HepG2 (cell line): Measurements from ENCODE around the gene CEP20. TPM values are rescaled to one million over a fixed set of nuclear protein-coding genes. Genes with fewer than 3 reads are reported as not detected.

Source experiments
- ATAC-seq: fragments of 200-7000 bp; cut with Tn5 transposase; 3 replicates; pipeline ENCODE4 v1.9.1; 2020; ENCODE audit warnings: mild to moderate bottlenecking, moderate library complexity
- BruUV-seq: library from RNA; stranded (reverse); fragments of 400-500 nt; replicated peaks from 2 replicates; lab custom pipeline; 2021; lab: Mats Ljungman, UMichigan
- CTCF ChIA-PET: fragments of 300-600 bp; formaldehyde crosslinking; extraction: SDS; loops from one replicate; lab custom pipeline; 2021; ENCODE audit warnings: low total read pairs, inconsistent platforms, low intra/inter-chr PET ratio; lab: Yijun Ruan, JAX
- POLR2A ChIA-PET: fragments of 350-600 bp; sonication (Branson Sonifier 250); formaldehyde crosslinking; loops from one replicate; lab custom pipeline; 2020; ENCODE audit warnings: antibody characterized with exemption, inconsistent platforms; lab: Yijun Ruan, JAX
- DNase-seq: peaks from one replicate; pipeline ENCODE4 v3.0.0-alpha.2; 2015; ENCODE audit warnings: low spot score
- FAIRE-seq: peaks from 3 replicates; lab custom pipeline; 2011; peaks lifted over from hg19 to GRCh38; lab: Jason Lieb, UNC
- H2AFZ ChIP-seq: one replicate; pipeline ENCODE4 v1.6.1; 2011; ENCODE audit warnings: low read length, inconsistent platforms
- H3K27ac ChIP-seq: fragments of 300-600 bp; 3 replicates; pipeline ENCODE4 v1.8.0; 2011; ENCODE audit warnings: mixed run types, mild to moderate bottlenecking, mixed read lengths, low read length, inconsistent platforms; ENCODE audit not compliant: insufficient read depth; ENCODE audit errors: extremely low read length
- H3K27me3 ChIP-seq, 2 experiments: fragments of 200-600 bp in 1 of 2; 2 replicates in 1 of 2; 3 replicates in 1 of 2; pipeline versions ENCODE4 v1.6.0 to v1.8.0; 2011; ENCODE audit warnings: low read length in 2 of 2, mild to moderate bottlenecking in 2 of 2, moderate library complexity in 2 of 2, inconsistent platforms in 1 of 2; ENCODE audit not compliant: insufficient read depth in 2 of 2, control insufficient read depth in 1 of 2
- H3K36me3 ChIP-seq, 2 experiments: fragments of 200-600 bp in 1 of 2; replicated peaks in 1 of 2; 2 replicates in 1 of 2; 3 replicates in 1 of 2; pipeline versions ENCODE4 v1.5.1 to v1.8.0; 2011; ENCODE audit warnings: low read length in 2 of 2, inconsistent platforms in 1 of 2; ENCODE audit not compliant: insufficient read depth in 2 of 2, control insufficient read depth in 1 of 2
- H3K4me1 ChIP-seq: 2 replicates; pipeline ENCODE4 v1.5.1; 2012; ENCODE audit warnings: low read length, inconsistent platforms; ENCODE audit not compliant: insufficient read depth
- H3K4me2 ChIP-seq: 2 replicates; pipeline ENCODE4 v1.6.0; 2011; ENCODE audit warnings: low read depth, low read length, inconsistent platforms
- H3K4me3 ChIP-seq, 3 experiments: fragments of 200-600 bp in 1 of 3; sonication (generic), shearing (Covaris generic) in 1 of 3; replicated peaks in 1 of 3; 2 replicates each; pipeline ENCODE4 v1.5.1; 2011 to 2016; ENCODE audit warnings: low read length in 3 of 3, inconsistent platforms in 2 of 3, low read depth in 2 of 3, mild to moderate bottlenecking in 2 of 3, control low read depth in 1 of 3, mixed read lengths in 1 of 3; ENCODE audit not compliant: insufficient read depth in 1 of 3
- H3K79me2 ChIP-seq: one replicate; pipeline ENCODE4 v1.6.1; 2011; ENCODE audit warnings: low read length, inconsistent platforms; ENCODE audit not compliant: insufficient read depth
- H3K9ac ChIP-seq: 2 replicates; pipeline ENCODE4 v1.6.0; 2011; ENCODE audit warnings: mild to moderate bottlenecking, low read depth, low read length, inconsistent platforms; ENCODE audit not compliant: insufficient read depth
- H3K9me3 ChIP-seq: 2 replicates; pipeline ENCODE4 v1.5.1; 2012; ENCODE audit warnings: mild to moderate bottlenecking, low read length
- H4K20me1 ChIP-seq: 2 replicates; pipeline ENCODE4 v1.6.0; 2011; ENCODE audit warnings: inconsistent platforms, mild to moderate bottlenecking, low read length, moderate library complexity; ENCODE audit not compliant: insufficient read depth
- JUNB ChIP-seq: sonication (generic); formaldehyde crosslinking; IDR thresholded peaks from 2 replicates; pipeline ENCODE4 v1.8.0; 2022; ENCODE audit warnings: missing genetic modification reagents, mild to moderate bottlenecking, borderline replicate concordance
- KLF11 ChIP-seq: IDR thresholded peaks from 2 replicates; pipeline ENCODE4 v1.6.1; 2016; ENCODE audit warnings: missing compliant biosample characterization
- RFX3 ChIP-seq: IDR thresholded peaks from 2 replicates; pipeline ENCODE4 v1.6.1; 2016; ENCODE audit warnings: missing biosample characterization, missing genetic modification reagents
- SAFB2 ChIP-seq: sonication (generic); formaldehyde crosslinking; IDR thresholded peaks from 2 replicates; pipeline ENCODE4 v1.5.1; 2020; ENCODE audit warnings: missing genetic modification reagents, low read depth, mild to moderate bottlenecking, borderline replicate concordance
- SRY ChIP-seq: sonication (generic); formaldehyde crosslinking; IDR thresholded peaks from 2 replicates; pipeline ENCODE4 v1.8.0; 2022; ENCODE audit warnings: mild to moderate bottlenecking, missing genetic modification reagents
- WGBS: methylation state at CpG from one replicate; pipeline ENCODE4 v1.1.6; 2017; ENCODE audit warnings: low lambda C conversion rate; 5-methylcytosine and 5-hydroxymethylcytosine counted together
- in situ Hi-C: cut with HindIII; loops from 2 replicates; pipeline ENCODE4 v1.10.0; 2017; ENCODE audit warnings: low pct_unique_long_range_greater_than_20kb; ENCODE audit not compliant: extremely low pct_ligation_motif_present
- intact Hi-C: fragments of 100-400 bp; cut with micrococcal nuclease; formaldehyde crosslinking; loops from one replicate; pipeline ENCODE4 v1.10.0; 2022; ENCODE audit not compliant: unreplicated experiment
- polyA plus RNA-seq, 8 experiments: library from polyadenylated mRNA; depleted of rRNA in 3 of 8; stranded (reverse) in 7 of 8; unstranded in 1 of 8; fragments of >200 nt; fragmentation: Illumina TruSeq in 4 of 8; extraction: Trizol in 4 of 8; gene quantifications; 2 replicates each; pipeline versions ENCODE4 v1.2.1 to v1.2.3, GENCODE V29; 2011 to 2016; ENCODE audit warnings: low read depth in 4 of 8, missing spikeins in 1 of 8, mixed read lengths in 1 of 8; ENCODE audit not compliant: insufficient read depth in 1 of 8
- total RNA-seq, 5 experiments: library from RNA; depleted of rRNA; stranded (reverse); fragments of >200 nt; fragmentation: Illumina TruSeq; extraction: Trizol; gene quantifications; 2 replicates each; pipeline ENCODE4 v1.2.3, GENCODE V29; 2016; ENCODE audit warnings: low read depth in 1 of 5
- TF ChIP-seq, protein P1 (sequence below), 2 experiments: sonication (generic) in 1 of 2; formaldehyde crosslinking in 1 of 2; IDR thresholded peaks; 2 replicates each; pipeline versions ENCODE4 v1.6.1 to v1.9.0; 2014 to 2022; ENCODE audit warnings: antibody characterized with exemption in 1 of 2, borderline replicate concordance in 1 of 2, inconsistent platforms in 1 of 2, low read depth in 1 of 2, missing genetic modification reagents in 1 of 2
- TF ChIP-seq, protein P2 (sequence below): sonication (generic); formaldehyde crosslinking; IDR thresholded peaks from 2 replicates; pipeline ENCODE4 v1.4.0; 2020; ENCODE audit warnings: missing genetic modification reagents, borderline replicate concordance
- TF ChIP-seq, protein P3 (sequence below): sonication (generic); formaldehyde crosslinking; IDR thresholded peaks from 2 replicates; pipeline ENCODE4 v1.8.1; 2023; ENCODE audit warnings: missing genetic modification reagents, inconsistent platforms, borderline replicate concordance
- TF ChIP-seq, protein P4 (sequence below): IDR thresholded peaks from 2 replicates; pipeline ENCODE4 v1.6.1; 2016; ENCODE audit warnings: missing biosample characterization, missing genetic modification reagents, low read depth

The CEP20 gene
- total and polyA plus RNA-seq, 2 of the 13 experiments (the other 11 are each of a cell fraction or from before 2014, with no cell fraction given) = 53.0 to 54.1 TPM

DNA sequence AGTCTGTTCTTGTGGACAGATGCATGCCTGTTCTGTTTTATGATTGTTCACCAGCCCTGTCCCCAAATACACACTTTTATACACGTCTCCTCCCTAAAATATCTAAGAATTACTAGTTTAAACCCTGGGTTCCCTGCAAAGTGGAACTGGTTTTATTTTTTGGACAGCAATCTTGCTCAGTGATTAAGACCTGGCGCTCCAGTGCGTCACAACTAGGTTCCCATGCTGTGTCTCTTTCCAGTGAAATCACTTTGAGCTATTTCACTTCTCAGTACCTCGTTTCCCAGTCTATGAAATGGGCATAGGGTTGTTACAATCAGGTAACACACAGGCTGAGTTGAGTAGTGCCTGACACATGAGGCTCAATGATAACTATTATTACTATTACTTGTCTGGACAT, 1.1 kb downstream of the CEP20 start:
- Histone ChIP-seq H3K79me2 (peaks cover 43% of the 10 kb centered on the region), H3K4me2 (peak overlapping the region; percentile 84), H3K9ac (peak overlapping the region; percentile 98), H2AFZ (no peak overlapping the region), H3K27ac (no peak overlapping the region), H3K4me1 (peaks cover 39% of the 10 kb centered on the region), H3K36me3 (peaks cover 5 to 18% of the 10 kb centered on the region in 2 experiments), H3K4me3 (peak overlapping the region; percentile 92 to 99 (median 93)), H4K20me1 (no peaks in the 10 kb centered on the region), H3K9me3 (no peaks in the 10 kb centered on the region), H3K27me3 (peaks cover 0 to 4% of the 10 kb centered on the region in 2 experiments; a peak in 1 of 5 replicates)
- no TSS peak for BruUV-seq
- ChIA-PET POLR2A (interaction anchor here (1.5 to 3.7 kb wide), 5 partner anchors 9 to 142 kb away, joined by 6 to 72 read pairs (median 18); no protein-coding TSS in a partner anchor), CTCF (no interaction called here)
- in situ Hi-C loops (no loop called here), intact Hi-C loops (loop anchor here (5.0 kb wide), 1 partner anchor 40 kb away; no protein-coding TSS in a partner anchor)
- no peak for ATAC-seq
- WGBS = 84% methylated on average over 4 of the region's 4 CpGs
- DNase-seq = no peak
- FAIRE-seq = no peak
- TF ChIP-seq SRY (CRISPR knock-in tag) (no peak), SAFB2 (CRISPR knock-in tag) (no peak), KLF11 (CRISPR knock-in tag) (no peak), JUNB (CRISPR knock-in tag) (no peak), RFX3 (CRISPR knock-in tag) (no peak)
- TF ChIP-seq, protein P1, sequence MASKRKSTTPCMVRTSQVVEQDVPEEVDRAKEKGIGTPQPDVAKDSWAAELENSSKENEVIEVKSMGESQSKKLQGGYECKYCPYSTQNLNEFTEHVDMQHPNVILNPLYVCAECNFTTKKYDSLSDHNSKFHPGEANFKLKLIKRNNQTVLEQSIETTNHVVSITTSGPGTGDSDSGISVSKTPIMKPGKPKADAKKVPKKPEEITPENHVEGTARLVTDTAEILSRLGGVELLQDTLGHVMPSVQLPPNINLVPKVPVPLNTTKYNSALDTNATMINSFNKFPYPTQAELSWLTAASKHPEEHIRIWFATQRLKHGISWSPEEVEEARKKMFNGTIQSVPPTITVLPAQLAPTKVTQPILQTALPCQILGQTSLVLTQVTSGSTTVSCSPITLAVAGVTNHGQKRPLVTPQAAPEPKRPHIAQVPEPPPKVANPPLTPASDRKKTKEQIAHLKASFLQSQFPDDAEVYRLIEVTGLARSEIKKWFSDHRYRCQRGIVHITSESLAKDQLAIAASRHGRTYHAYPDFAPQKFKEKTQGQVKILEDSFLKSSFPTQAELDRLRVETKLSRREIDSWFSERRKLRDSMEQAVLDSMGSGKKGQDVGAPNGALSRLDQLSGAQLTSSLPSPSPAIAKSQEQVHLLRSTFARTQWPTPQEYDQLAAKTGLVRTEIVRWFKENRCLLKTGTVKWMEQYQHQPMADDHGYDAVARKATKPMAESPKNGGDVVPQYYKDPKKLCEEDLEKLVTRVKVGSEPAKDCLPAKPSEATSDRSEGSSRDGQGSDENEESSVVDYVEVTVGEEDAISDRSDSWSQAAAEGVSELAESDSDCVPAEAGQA (IDR thresholded peaks at IDR 0.05; ENCODE audit: low read depth) = no peak
- TF ChIP-seq, protein P1 (CRISPR knock-in tag; IDR thresholded peaks at IDR 0.05; ENCODE audit: borderline replicate concordance) = no peak
- TF ChIP-seq, protein P2, sequence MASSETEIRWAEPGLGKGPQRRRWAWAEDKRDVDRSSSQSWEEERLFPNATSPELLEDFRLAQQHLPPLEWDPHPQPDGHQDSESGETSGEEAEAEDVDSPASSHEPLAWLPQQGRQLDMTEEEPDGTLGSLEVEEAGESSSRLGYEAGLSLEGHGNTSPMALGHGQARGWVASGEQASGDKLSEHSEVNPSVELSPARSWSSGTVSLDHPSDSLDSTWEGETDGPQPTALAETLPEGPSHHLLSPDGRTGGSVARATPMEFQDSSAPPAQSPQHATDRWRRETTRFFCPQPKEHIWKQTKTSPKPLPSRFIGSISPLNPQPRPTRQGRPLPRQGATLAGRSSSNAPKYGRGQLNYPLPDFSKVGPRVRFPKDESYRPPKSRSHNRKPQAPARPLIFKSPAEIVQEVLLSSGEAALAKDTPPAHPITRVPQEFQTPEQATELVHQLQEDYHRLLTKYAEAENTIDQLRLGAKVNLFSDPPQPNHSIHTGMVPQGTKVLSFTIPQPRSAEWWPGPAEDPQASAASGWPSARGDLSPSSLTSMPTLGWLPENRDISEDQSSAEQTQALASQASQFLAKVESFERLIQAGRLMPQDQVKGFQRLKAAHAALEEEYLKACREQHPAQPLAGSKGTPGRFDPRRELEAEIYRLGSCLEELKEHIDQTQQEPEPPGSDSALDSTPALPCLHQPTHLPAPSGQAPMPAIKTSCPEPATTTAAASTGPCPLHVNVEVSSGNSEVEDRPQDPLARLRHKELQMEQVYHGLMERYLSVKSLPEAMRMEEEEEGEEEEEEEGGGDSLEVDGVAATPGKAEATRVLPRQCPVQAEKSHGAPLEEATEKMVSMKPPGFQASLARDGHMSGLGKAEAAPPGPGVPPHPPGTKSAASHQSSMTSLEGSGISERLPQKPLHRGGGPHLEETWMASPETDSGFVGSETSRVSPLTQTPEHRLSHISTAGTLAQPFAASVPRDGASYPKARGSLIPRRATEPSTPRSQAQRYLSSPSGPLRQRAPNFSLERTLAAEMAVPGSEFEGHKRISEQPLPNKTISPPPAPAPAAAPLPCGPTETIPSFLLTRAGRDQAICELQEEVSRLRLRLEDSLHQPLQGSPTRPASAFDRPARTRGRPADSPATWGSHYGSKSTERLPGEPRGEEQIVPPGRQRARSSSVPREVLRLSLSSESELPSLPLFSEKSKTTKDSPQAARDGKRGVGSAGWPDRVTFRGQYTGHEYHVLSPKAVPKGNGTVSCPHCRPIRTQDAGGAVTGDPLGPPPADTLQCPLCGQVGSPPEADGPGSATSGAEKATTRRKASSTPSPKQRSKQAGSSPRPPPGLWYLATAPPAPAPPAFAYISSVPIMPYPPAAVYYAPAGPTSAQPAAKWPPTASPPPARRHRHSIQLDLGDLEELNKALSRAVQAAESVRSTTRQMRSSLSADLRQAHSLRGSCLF (CRISPR knock-in tag) = no peak
- TF ChIP-seq, protein P3, sequence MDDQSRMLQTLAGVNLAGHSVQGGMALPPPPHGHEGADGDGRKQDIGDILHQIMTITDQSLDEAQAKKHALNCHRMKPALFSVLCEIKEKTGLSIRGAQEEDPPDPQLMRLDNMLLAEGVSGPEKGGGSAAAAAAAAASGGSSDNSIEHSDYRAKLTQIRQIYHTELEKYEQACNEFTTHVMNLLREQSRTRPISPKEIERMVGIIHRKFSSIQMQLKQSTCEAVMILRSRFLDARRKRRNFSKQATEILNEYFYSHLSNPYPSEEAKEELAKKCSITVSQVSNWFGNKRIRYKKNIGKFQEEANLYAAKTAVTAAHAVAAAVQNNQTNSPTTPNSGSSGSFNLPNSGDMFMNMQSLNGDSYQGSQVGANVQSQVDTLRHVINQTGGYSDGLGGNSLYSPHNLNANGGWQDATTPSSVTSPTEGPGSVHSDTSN (CRISPR knock-in tag) = no peak
- TF ChIP-seq, protein P4, sequence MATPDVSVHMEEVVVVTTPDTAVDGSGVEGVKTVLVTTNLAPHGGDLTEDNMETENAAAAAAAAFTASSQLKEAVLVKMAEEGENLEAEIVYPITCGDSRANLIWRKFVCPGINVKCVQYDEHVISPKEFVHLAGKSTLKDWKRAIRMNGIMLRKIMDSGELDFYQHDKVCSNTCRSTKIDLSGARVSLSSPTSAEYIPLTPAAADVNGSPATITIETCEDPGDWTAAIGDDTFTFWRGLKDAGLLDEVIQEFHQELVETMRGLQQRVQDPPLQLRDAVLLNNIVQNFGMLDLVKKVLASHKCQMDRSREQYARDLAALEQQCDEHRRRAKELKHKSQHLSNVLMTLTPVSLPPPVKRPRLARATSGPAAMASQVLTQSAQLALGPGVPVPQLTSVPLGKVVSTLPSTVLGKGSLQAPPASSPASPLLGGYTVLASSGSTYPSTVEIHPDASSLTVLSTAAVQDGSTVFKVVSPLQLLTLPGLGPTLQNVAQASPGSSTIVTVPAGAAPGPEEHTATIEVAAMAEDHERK (CRISPR knock-in tag) = no peak
